ENCODE results near the gene RPS6KA1. TPM values are rescaled to one million over a fixed set of nuclear protein-coding genes. Genes with fewer than 3 reads are reported as not detected.

RPS6KA1 gene
- 6.2 and 6.4 TPM in 2 replicates for total RNA-seq

GRCh38 chr1:26529655-26530409 lies at the start of gene RPS6KA1:
Gene RPS6KA1, plus strand, starts transcription at chr1:26529761. Its CDS starts 160 bp downstream, at chr1:26529921.

Small RNA genes within 50 kb of the gene (small RNA-seq; reads per million reads assigned to genes)
- not detected for gene MIR1976
- not detected for gene RF00019
- not detected for gene RNU7-29P

Other genes with a start within 250 kb of the RPS6KA1 start
- 18.7 and 25.0 TPM in 2 replicates for gene SH3BGRL3, start 249.7 kb upstream of the RPS6KA1 start, total RNA-seq
- gene UBXN11, start 223.1 kb upstream of the RPS6KA1 start, total RNA-seq = 3.6 and 5.7 TPM in 2 replicates
- not detected in 2 replicates for gene CD52, start 211.8 kb upstream of the RPS6KA1 start, total RNA-seq
- not detected in 2 replicates for gene CRYBG2, start 175.6 kb upstream of the RPS6KA1 start, total RNA-seq
- not detected in 2 replicates for gene ZNF683, start 157.0 kb upstream of the RPS6KA1 start, total RNA-seq
- not detected in 2 replicates for gene LIN28A, start 118.9 kb upstream of the RPS6KA1 start, total RNA-seq
- 76.9 and 79.8 TPM in 2 replicates for gene DHDDS, start 97.4 kb upstream of the RPS6KA1 start, total RNA-seq
- 108 and 149 TPM in 2 replicates for gene HMGN2, start 57.3 kb upstream of the RPS6KA1 start, total RNA-seq
- gene ARID1A, start 166.3 kb downstream of the RPS6KA1 start, total RNA-seq = 26.8 and 29.0 TPM in 2 replicates

All from hair follicle dermal papilla cell (primary cell).